ENCODE results near the gene DNTT.

The DNTT gene

DNA sequence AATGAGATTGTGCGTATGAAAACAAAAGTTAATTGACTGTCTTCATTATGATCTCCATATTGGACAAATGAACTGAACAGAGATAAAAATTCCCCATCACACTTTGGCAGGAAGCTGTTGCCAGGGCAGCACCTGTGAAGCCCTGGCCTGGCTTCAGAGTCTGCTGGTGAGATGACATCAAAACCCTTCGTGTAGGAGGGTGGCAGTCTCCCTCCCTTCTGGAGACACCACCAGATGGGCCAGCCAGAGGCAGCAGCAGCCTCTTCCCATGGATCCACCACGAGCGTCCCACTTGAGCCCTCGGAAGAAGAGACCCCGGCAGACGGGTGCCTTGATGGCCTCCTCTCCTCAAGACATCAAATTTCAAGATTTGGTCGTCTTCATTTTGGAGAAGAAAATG lies at the start of gene DNTT:
DNTT (plus strand) TSS at position 205 of the 400 bp plus-strand sequence; CDS start at position 269, 64 bp downstream.
- H3K4me3 ChIP-seq (ENCODE audit: severe bottlenecking), result no peak within 1 kb of the TSS
- H3K27me3 ChIP-seq (ENCODE audit: insufficient read depth, poor library complexity, severe bottlenecking), result peaks cover 16% of the 10 kb centered on the region
- H3K9me3 ChIP-seq (ENCODE audit: severe bottlenecking), result no peaks in the 10 kb centered on the region
- TF ChIP-seq, protein P1, sequence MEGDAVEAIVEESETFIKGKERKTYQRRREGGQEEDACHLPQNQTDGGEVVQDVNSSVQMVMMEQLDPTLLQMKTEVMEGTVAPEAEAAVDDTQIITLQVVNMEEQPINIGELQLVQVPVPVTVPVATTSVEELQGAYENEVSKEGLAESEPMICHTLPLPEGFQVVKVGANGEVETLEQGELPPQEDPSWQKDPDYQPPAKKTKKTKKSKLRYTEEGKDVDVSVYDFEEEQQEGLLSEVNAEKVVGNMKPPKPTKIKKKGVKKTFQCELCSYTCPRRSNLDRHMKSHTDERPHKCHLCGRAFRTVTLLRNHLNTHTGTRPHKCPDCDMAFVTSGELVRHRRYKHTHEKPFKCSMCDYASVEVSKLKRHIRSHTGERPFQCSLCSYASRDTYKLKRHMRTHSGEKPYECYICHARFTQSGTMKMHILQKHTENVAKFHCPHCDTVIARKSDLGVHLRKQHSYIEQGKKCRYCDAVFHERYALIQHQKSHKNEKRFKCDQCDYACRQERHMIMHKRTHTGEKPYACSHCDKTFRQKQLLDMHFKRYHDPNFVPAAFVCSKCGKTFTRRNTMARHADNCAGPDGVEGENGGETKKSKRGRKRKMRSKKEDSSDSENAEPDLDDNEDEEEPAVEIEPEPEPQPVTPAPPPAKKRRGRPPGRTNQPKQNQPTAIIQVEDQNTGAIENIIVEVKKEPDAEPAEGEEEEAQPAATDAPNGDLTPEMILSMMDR (IDR thresholded peaks at IDR 0.05; ENCODE audit: poor library complexity, severe bottlenecking), result no peak
- H3K27ac ChIP-seq (ENCODE audit: poor library complexity, severe bottlenecking), result no peak within 1 kb of the TSS
- no peaks in the 10 kb centered on the region for H3K4me1 ChIP-seq (ENCODE audit: insufficient read depth, poor library complexity, severe bottlenecking)
- no peak for ATAC-seq (ENCODE audit: low read depth)
- H3K36me3 ChIP-seq (ENCODE audit: low read depth), result no peaks in the 10 kb centered on the region
- no peak for DNase-seq (ENCODE audit: low spot score)

DNA sequence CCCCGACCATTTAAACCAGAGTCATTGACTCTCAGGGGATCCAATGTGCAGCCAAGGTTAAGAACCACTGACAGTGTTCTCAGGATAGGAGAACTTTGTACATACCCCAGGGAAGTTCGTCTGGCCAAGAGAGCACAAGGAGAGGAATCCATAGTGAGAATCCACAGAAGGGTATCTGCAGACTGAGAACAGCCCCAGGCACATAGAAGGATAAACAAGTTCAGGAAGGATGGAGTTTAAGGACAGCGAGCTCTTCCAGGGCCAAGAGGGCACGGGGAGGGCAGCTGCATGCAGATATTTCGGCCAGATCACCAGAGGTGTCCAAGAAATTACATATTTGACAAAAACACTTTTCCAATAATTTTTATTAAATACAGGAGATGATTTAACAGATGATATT lies 49.3 kb upstream of the DNTT start:
- no peak overlapping the region for H3K4me3 ChIP-seq (ENCODE audit: severe bottlenecking)
- no peaks in the 10 kb centered on the region for H3K9me3 ChIP-seq (ENCODE audit: severe bottlenecking)
- no peaks in the 10 kb centered on the region for H3K36me3 ChIP-seq (ENCODE audit: low read depth)
- no peaks in the 10 kb centered on the region for H3K4me1 ChIP-seq (ENCODE audit: insufficient read depth, poor library complexity, severe bottlenecking)
- TF ChIP-seq, protein P1 (IDR thresholded peaks at IDR 0.05; ENCODE audit: poor library complexity, severe bottlenecking), result no peak
- H3K27ac ChIP-seq (ENCODE audit: poor library complexity, severe bottlenecking), result no peak overlapping the region
- H3K27me3 ChIP-seq (ENCODE audit: insufficient read depth, poor library complexity, severe bottlenecking), result no peaks in the 10 kb centered on the region
- ATAC-seq (ENCODE audit: low read depth) (no peak), DNase-seq (ENCODE audit: low spot score) (no peak)

DNA sequence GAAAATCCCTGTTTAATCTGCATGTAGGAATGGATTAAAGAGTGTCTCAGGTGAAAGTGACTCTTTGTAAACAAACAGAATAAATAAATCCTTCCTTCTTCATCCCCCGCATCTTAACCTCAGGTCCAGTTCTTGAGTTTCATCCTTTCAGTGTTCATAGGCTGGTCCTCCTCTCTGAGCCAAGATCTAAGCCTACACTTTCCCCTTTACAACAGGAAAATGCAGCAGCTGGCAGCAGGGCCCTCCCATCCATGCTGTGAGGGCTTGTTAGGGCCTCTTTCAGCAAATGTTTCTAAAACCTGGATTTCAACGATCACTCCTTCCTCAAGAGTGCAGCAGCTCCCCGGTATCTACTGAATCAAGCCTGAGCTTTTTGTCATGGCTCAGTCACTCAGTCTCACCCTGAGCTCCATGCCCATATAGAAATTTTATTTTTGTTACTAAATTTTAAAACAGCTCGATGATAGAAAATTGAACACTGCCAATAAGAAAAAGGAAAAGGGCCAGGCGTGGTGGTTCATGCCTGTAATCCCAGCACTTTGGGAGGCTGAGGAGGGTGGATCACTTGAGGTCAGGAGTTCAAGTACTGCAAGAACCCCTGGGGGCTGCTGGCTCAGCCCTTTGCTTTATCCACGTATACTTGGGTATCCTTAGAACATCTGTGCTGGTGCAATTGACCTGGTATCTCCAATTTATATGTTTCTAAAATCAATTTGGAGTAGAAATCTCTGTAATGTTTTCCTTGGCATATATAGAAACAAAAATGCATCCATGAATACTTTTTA lies 48.5 kb upstream of the DNTT start:
- Histone ChIP-seq H3K4me1 (ENCODE audit: insufficient read depth, poor library complexity, severe bottlenecking) (no peaks in the 10 kb centered on the region), H3K27ac (ENCODE audit: poor library complexity, severe bottlenecking) (no peak overlapping the region), H3K27me3 (ENCODE audit: insufficient read depth, poor library complexity, severe bottlenecking) (no peaks in the 10 kb centered on the region), H3K9me3 (ENCODE audit: severe bottlenecking) (no peaks in the 10 kb centered on the region), H3K36me3 (ENCODE audit: low read depth) (no peaks in the 10 kb centered on the region), H3K4me3 (ENCODE audit: severe bottlenecking) (no peak overlapping the region)
- TF ChIP-seq, protein P1 (IDR thresholded peaks at IDR 0.05; ENCODE audit: poor library complexity, severe bottlenecking), result no peak
- no peak for DNase-seq (ENCODE audit: low spot score)
- no peak for ATAC-seq (ENCODE audit: low read depth)

DNA sequence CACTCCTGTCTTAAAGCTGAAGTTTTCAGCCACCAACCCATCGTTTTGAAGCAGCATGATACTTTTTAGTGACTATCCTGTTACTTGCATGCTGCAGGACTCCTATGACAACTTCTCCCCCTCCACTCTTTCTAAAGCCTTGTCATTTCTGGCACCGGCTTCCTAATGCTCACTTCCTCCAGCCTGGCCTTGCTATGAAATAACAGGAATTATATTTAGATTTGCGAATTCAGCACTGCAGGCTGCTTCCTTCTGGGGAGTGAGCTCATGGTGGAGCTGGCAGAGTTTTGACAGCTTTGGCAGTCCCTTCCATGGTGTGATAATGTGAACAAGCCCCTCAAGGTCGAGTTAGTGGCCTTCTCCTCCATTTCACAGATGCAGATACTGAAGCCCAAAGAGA lies 46.3 kb upstream of the DNTT start:
- ATAC-seq (ENCODE audit: low read depth) (no peak), DNase-seq (ENCODE audit: low spot score) (no peak)
- TF ChIP-seq, protein P1 (IDR thresholded peaks at IDR 0.05; ENCODE audit: poor library complexity, severe bottlenecking), result no peak
- no peaks in the 10 kb centered on the region for H3K9me3 ChIP-seq (ENCODE audit: severe bottlenecking)
- no peak overlapping the region for H3K4me3 ChIP-seq (ENCODE audit: severe bottlenecking)
- H3K27ac ChIP-seq (ENCODE audit: poor library complexity, severe bottlenecking), result no peak overlapping the region
- H3K27me3 ChIP-seq (ENCODE audit: insufficient read depth, poor library complexity, severe bottlenecking), result no peaks in the 10 kb centered on the region
- no peaks in the 10 kb centered on the region for H3K4me1 ChIP-seq (ENCODE audit: insufficient read depth, poor library complexity, severe bottlenecking)
- H3K36me3 ChIP-seq (ENCODE audit: low read depth), result no peaks in the 10 kb centered on the region

DNA sequence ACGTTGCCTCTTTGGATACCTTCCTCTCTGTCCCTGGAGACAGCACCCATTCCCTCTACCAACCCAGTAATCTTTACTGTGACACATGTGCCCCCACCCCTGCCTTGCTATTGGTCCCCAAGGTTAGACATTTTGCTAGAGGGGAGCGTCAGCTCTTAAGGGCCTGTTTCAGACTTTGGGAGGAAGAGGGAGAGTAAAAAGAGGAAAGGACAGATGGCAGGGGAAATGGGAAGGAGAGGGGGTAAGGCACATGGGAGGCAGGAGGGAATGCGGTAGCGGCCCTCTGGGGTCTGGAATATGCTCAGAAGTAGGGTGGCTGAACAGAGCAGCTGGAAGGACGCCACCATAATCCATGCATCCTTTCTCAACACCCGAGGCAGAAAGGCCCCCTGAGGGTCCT lies 45.1 kb upstream of the DNTT start:
- Histone ChIP-seq H3K9me3 (ENCODE audit: severe bottlenecking) (no peaks in the 10 kb centered on the region), H3K4me1 (ENCODE audit: insufficient read depth, poor library complexity, severe bottlenecking) (no peaks in the 10 kb centered on the region), H3K4me3 (ENCODE audit: severe bottlenecking) (no peak overlapping the region), H3K27ac (ENCODE audit: poor library complexity, severe bottlenecking) (no peak overlapping the region), H3K27me3 (ENCODE audit: insufficient read depth, poor library complexity, severe bottlenecking) (no peaks in the 10 kb centered on the region), H3K36me3 (ENCODE audit: low read depth) (no peaks in the 10 kb centered on the region)
- ATAC-seq (ENCODE audit: low read depth) (no peak), DNase-seq (ENCODE audit: low spot score) (no peak)
- TF ChIP-seq, protein P1 (IDR thresholded peaks at IDR 0.05; ENCODE audit: poor library complexity, severe bottlenecking), result no peak
